ENCODE data around the gene LCN12.

DNA sequence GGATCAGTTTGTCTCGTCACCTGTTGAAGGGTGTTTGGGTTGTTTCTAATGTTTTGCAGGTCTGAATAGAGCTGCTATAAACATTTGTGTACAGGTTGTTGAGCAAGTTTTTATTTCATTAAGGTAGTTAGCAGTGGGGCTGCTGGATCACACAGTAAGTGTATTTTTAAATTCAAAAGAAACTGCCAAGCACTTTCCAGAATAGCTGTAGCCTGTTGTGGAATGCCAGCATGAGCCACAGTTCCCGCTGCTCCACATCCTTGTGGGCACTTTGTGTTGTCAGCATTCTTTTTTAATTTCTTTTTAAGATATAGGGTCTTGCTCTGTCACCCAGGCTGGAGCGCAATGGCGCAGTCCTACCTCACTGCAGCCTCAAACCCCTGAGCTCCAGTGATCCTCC, 22.1 kb upstream of the LCN12 start:
- no peak for TF ChIP-seq POLR2A (IDR thresholded peaks at IDR 0.05)
- TF ChIP-seq, protein P1, sequence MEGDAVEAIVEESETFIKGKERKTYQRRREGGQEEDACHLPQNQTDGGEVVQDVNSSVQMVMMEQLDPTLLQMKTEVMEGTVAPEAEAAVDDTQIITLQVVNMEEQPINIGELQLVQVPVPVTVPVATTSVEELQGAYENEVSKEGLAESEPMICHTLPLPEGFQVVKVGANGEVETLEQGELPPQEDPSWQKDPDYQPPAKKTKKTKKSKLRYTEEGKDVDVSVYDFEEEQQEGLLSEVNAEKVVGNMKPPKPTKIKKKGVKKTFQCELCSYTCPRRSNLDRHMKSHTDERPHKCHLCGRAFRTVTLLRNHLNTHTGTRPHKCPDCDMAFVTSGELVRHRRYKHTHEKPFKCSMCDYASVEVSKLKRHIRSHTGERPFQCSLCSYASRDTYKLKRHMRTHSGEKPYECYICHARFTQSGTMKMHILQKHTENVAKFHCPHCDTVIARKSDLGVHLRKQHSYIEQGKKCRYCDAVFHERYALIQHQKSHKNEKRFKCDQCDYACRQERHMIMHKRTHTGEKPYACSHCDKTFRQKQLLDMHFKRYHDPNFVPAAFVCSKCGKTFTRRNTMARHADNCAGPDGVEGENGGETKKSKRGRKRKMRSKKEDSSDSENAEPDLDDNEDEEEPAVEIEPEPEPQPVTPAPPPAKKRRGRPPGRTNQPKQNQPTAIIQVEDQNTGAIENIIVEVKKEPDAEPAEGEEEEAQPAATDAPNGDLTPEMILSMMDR (IDR thresholded peaks at IDR 0.05) = no peak

Data from right lobe of liver (tissue), 4 donors.